Measurements from ENCODE around the gene FKBP1A.

DNA sequence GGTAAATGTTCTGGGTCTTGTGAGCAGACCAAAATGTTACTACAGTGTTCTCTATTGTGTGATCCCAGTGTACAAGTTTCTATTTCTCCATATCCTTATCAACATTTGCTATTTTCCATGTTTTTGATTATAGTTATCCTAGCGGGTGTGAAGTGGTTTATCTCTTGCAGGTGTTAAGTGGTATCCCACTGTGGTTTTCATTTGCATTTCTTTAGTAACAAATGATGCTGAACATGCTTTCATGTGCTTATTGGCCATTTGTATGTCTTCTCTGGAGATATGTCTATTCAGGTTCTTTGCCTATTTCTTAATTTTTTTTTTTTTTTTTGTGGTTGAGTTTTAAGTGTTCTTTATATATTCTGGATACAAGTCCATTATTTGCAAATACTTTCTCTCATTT is 38.3 kb upstream of the FKBP1A start:
- TF ChIP-seq, protein P1, sequence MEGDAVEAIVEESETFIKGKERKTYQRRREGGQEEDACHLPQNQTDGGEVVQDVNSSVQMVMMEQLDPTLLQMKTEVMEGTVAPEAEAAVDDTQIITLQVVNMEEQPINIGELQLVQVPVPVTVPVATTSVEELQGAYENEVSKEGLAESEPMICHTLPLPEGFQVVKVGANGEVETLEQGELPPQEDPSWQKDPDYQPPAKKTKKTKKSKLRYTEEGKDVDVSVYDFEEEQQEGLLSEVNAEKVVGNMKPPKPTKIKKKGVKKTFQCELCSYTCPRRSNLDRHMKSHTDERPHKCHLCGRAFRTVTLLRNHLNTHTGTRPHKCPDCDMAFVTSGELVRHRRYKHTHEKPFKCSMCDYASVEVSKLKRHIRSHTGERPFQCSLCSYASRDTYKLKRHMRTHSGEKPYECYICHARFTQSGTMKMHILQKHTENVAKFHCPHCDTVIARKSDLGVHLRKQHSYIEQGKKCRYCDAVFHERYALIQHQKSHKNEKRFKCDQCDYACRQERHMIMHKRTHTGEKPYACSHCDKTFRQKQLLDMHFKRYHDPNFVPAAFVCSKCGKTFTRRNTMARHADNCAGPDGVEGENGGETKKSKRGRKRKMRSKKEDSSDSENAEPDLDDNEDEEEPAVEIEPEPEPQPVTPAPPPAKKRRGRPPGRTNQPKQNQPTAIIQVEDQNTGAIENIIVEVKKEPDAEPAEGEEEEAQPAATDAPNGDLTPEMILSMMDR (IDR thresholded peaks at IDR 0.05), result no peak
- TF ChIP-seq POLR2A (IDR thresholded peaks at IDR 0.05), result no peak

All from testis (tissue), 2 donors.